ENCODE results near the gene BSG.

DNA sequence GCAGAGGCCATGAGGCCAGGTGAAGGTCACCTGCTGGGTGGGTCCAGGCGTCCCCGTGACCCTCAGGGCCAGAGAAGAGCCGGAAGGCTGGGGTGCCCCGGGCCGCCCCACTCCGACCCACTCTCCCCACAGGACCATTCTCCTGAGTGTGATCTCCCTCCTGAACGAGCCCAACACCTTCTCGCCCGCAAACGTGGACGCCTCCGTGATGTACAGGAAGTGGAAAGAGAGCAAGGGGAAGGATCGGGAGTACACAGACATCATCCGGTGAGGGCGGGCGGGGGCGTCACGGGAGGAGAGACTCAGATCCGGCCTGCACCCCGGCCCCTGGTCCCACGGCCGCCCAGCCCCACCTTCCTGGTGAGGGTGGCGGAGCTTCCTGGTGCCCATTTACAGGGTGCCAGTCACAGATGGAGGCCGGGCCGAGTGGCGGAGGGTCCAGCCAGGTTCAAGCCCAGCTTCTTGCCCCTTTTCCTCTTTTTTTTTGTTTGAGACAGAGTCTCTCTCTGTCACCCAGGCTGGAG, 35.5 kb upstream of the BSG start:
- TF ChIP-seq, protein P1, sequence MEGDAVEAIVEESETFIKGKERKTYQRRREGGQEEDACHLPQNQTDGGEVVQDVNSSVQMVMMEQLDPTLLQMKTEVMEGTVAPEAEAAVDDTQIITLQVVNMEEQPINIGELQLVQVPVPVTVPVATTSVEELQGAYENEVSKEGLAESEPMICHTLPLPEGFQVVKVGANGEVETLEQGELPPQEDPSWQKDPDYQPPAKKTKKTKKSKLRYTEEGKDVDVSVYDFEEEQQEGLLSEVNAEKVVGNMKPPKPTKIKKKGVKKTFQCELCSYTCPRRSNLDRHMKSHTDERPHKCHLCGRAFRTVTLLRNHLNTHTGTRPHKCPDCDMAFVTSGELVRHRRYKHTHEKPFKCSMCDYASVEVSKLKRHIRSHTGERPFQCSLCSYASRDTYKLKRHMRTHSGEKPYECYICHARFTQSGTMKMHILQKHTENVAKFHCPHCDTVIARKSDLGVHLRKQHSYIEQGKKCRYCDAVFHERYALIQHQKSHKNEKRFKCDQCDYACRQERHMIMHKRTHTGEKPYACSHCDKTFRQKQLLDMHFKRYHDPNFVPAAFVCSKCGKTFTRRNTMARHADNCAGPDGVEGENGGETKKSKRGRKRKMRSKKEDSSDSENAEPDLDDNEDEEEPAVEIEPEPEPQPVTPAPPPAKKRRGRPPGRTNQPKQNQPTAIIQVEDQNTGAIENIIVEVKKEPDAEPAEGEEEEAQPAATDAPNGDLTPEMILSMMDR (conservative IDR thresholded peaks at IDR 0.05 in 1 of 2, IDR thresholded peaks at IDR 0.05 in 1 of 2; ENCODE audit: extremely low read depth in 1 of 2, insufficient read depth in 1 of 2, low read depth in 1 of 2, low read length in 2 of 2), result no peak
- no peak for TF ChIP-seq EZH2 (IDR thresholded peaks at IDR 0.05; ENCODE audit: borderline replicate concordance, low read length)
